HG02981 (cell line): ENCODE results near the gene UCK1.
"Not testable (repeated sequence)": the region's sequence is repeated elsewhere in the genome, so short reads cannot be mapped to it uniquely, and the experiment has no call there.

ENCODE experiments used
- ATAC-seq: cut with Tn5 transposase; IDR thresholded peaks from one replicate; pipeline ENCODE4 v1.9.1; 2021; ENCODE audit warnings: mild to moderate bottlenecking, moderate library complexity; ENCODE audit not compliant: unreplicated experiment

Gene UCK1

GRCh38 chr9:131524665-131525315 lies 6.3 kb downstream of the UCK1 start:
- no peak for ATAC-seq

GRCh38 chr9:131523451-131524435 lies 7.3 kb downstream of the UCK1 start:
- ATAC-seq, result no peak

GRCh38 chr9:131523086-131523388 lies 8.0 kb downstream of the UCK1 start:
- no peak for ATAC-seq

- no peak for ATAC-seq
Observed at GRCh38 chr9:131522257-131523085, 8.6 kb downstream of the UCK1 start.

DNA sequence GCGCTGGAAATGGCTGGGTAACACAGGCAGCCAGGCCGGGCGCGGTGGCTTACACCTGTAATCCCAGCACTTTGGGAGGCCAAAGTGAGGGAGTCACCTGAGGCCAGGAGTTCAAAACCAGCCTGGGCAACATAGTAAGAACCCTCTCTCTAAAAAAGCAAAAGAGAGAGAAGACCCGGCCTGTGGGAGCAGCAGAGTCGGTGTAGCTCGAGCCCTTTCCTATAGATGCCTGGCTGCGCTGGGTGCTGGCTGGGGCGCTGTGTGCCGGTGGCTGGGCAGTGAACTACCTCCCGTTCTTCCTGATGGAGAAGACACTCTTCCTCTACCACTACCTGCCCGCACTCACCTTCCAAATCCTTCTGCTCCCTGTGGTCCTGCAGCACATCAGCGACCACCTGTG lies 9.2 kb downstream of the UCK1 start:
- no peak for ATAC-seq

- ATAC-seq, result no peak
Observed at GRCh38 chr9:131521203-131521602, 9.9 kb downstream of the UCK1 start.

GRCh38 chr9:131520503-131520902 lies 10.6 kb downstream of the UCK1 start:
- no peak for ATAC-seq

GRCh38 chr9:131518553-131518952 lies 12.5 kb downstream of the UCK1 start:
- ATAC-seq, result no peak

DNA sequence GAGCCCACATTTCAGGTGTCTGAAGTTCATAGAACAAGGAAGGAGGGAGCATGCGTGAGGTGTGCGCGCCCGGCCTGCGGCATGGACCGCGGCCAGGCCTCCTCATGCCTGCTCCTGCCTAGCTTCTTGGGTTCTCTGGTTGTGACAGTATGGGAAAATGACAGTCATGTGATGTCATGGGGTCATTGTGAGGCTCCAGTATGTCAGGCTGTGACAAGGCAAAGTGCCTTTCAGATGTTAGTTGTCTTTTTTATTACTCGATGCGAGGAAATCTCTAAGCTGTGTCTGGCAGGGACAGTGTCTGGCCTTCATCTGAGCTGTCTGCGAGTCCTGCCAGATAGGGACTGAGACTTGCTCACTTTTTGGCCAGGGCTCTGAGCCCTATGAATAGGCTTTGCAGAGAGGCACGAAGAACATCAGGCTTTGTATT lies 13.3 kb downstream of the UCK1 start:
- no peak for ATAC-seq

DNA sequence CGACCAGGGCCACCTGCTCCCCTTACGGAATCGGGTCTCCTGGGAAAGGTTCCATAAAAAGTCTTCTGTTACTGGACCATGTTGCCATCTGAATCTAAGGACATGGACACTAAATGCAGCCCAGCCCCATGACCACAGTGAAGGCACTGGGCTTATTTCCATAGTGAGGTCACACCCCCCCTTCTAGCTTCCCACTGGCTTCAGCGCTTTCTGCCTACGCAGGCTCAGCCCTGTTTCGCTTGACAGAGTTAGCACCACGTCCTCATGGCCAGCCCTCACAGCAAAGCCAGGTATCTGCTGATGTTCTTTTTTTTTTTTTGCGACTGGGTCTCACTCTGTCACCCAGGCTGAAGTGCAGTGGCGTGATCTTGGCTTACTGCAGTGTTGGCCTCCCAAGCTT lies 14.1 kb downstream of the UCK1 start:
- ATAC-seq, result no peak

DNA sequence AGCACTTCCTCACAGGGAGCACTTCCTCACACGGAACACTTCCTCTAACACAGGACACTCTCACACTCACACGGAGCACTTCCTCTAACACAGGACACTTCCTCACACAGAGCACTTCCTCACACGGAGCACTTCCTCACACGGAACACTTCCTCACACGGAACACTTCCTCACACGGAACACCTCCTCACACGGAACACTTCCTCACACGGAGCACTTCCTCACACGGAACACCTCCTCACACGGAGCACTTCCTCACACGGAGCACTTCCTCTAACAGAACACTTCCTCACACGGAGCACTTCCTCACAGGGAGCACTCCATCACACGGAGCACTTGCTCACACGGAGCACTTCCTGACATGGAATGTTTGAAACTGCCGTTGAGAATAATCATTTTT lies 15.0 kb downstream of the UCK1 start:
- ATAC-seq, result no peak

DNA sequence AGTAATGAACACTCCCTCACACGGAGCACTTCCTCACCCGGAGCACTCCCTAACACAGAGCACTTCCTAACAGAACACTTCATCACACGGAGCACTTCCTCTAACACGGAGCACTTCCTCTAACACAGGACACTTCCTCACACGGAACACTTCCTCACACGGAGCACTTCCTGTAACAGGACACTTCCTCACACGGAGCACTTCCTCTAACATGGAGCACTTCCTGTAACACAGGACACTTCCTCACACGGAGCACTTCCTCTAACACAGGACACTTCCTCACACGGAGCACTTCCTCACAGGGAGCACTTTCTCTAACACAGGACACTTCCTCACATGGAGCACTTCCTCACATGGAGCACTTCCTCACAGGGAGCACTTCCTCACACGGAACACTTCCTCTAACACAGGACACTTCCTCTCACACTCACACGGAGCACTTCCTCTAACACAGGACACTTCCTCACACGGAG lies 15.5 kb downstream of the UCK1 start:
- not testable (repeated sequence) for ATAC-seq

DNA sequence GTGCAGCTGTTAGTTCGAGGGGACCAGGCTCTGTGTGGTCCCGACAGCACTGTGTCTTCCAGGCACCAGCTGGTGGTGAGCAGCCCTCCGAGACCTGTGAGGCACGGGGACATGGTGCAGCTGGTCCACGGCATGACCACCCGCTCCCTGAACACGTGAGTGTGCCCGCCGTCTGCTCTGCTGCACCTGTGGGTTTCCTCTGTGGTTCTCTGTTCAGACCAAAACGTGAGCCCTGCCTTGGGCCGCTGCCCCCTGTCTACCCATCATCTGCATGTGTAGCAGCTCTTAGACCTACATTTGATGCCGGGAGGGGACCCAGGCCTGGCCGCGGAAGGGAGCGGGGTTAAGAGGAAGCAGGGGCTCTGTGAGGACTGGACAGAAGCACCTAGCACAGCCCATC lies 17.9 kb downstream of the UCK1 start:
- no peak for ATAC-seq

- no peak for ATAC-seq
Observed at GRCh38 chr9:131511880-131512279, 19.2 kb downstream of the UCK1 start.

DNA sequence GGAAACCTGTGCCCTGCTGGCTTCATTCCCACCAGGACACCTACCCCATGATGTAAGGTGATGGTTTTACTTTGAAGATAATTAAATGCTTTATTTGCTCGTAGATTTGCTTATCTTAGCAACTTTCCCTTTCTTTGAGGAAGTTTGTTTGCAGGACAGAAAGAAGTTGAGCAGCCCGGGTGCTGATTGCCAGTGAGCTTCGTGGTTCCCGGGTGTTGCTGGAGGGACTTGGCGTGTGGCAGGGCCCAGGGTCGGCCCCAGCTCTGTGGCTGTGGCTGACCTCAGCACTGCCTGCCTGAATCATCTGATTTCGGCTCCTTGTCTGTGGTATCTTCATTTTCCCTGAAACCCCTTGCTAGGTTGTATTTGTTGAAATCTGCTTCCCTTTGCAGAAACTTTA lies 19.6 kb downstream of the UCK1 start:
- ATAC-seq, result no peak

- ATAC-seq, result no peak
Observed at GRCh38 chr9:131505012-131505411, 26.1 kb downstream of the UCK1 start.

DNA sequence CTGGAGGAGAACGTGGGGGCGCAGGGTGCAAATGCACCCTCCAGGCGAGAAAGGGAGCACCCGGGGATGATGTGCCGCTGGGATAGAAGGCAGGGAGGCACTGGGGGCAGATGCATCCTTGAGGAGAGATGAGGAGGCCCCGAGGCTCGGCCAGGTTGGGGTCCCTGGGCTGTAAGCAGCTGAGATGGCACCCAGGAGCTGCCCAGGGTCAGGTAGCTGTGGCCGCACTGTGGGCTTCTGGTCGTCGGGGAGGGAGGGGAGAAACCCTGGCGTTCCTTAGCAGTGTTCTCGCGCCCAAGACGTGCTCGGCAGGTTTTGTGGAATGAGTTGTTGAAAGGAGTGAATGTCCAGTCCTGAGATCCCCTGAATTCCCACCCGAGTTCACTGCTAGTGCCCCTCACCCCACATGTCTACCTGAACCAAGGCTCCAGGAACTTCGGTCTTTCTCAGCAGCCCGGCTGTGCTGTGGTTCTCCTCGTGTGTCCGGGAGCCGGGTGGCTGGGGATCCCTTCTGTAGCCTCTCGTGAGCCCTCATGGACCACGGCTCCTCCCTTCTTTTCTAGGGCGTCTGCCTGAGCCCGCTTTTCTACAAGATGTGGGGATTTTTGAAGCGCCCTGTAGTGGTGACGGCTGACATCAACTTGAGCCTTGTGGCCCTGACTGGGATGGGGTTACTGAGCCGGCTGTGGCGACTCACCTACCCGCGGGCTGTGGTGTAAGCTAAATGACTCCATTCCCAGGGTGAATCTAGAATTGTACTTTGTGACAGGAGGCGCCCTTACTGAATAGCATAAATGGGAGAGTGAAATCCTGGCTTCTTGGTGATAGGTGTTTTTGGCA lies 27.2 kb downstream of the UCK1 start:
- ATAC-seq, result no peak

GRCh38 chr9:131502781-131503625 lies 28.1 kb downstream of the UCK1 start, which contains the start of gene POMT1:
Gene POMT1 (plus strand): TSS chr9:131502918. CDS start chr9:131504219, 1,301 bp downstream.
- peak; percentile 85 for ATAC-seq

DNA sequence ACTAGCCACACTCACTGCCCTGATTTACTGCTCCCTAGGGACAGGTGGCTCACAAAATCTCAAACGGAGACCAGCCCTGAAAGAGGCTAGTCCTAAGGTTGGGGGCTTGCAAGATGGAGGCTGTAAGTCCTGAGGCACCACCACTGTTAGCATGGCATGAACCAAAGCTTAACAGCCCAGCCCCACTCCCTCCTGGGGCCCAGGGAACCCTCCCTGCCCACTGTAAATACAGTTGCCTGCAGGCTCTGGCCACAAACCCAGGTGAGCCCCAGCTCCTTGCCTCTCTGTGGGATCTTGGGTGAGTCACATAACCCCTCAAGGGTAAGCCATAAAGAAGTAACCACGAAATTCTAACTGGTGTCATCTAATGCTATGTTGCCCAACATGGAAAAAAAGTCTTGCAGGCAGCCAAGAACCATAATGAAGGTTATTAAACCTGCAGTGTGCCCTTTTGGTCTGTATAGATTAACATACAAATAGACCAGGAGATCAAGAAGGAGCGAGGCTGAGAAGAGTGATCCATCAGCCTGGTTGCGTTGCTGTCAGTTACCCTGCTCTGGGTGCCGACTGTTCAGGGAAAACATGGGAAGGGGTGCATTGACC lies 30.0 kb downstream of the UCK1 start:
- no peak for ATAC-seq
